NCI-H524 treated with DMSO at 0.1 percent for 48 hours (cell line): ENCODE data around the gene GNB1.
"Not testable (repeated sequence)": the region's sequence is repeated elsewhere in the genome, so short reads cannot be mapped to it uniquely, and the experiment has no call there.

ENCODE experiments used
- DNase-seq: peaks from one replicate; lab custom pipeline; 2025; lab: John Stamatoyannopoulos, UW

The GNB1 gene

GRCh38 chr1:1741013-1741412 is 149.9 kb downstream of the GNB1 start:
- DNase-seq: not testable (repeated sequence)

DNA sequence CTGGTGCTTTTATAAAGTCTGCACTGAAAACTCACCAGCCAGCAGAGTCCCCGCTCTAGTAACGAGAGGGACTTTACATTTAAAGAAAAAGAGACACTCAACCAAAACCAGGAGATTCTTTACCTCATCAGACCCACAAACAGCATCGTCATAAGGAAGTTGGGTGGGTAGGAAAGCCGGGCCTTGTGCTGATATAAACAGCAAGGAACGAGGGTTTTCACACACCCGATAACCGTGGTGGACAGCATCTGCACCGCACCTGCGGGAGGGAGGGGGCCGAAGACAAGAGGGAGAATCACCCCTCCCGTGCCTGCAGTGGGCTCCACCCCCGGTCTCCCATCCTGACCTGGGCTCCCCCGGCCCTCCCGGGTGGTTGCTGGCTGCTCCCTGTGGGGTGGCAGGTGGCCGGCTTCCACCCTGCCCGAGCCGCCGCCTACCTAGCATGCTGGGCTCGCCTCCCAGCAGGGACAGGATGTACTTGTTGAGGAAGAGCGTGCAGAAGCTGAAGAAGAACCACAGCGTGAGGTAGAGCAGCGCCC is 152.0 kb downstream of the GNB1 start:
- not testable (repeated sequence) for DNase-seq

GRCh38 chr1:1737675-1738590 is 153.0 kb downstream of the GNB1 start:
- not testable (repeated sequence) for DNase-seq
